Adipocyte (in vitro differentiated cells): ENCODE measurements around the gene DGKB.

Experiments
- DNase-seq: peaks from one replicate; pipeline ENCODE4 v3.0.0-alpha.2; 2015; ENCODE audit warnings: low read depth
- H3K27me3 ChIP-seq: replicated peaks from 2 replicates; pipeline ENCODE4 v1.7.0; 2013; ENCODE audit warnings: mild to moderate bottlenecking, low read length, moderate library complexity; ENCODE audit not compliant: control insufficient read depth, insufficient read depth
- H3K36me3 ChIP-seq: 2 replicates; pipeline ENCODE4 v1.7.0; 2013; ENCODE audit warnings: low read length, mild to moderate bottlenecking, moderate library complexity; ENCODE audit not compliant: control insufficient read depth, insufficient read depth, severe bottlenecking
- H3K4me1 ChIP-seq: 2 replicates; pipeline ENCODE4 v1.7.0; 2013; ENCODE audit warnings: mild to moderate bottlenecking, low read length, moderate library complexity; ENCODE audit not compliant: control insufficient read depth, insufficient read depth
- H3K4me3 ChIP-seq: 2 replicates; pipeline ENCODE4 v1.7.0; 2013; ENCODE audit warnings: mild to moderate bottlenecking, low read length, moderate library complexity
- H3K9ac ChIP-seq: 2 replicates; pipeline ENCODE4 v1.7.0; 2013; ENCODE audit warnings: mild to moderate bottlenecking, low read length, moderate library complexity
- H3K9me3 ChIP-seq: 2 replicates; pipeline ENCODE4 v1.7.0; 2013; ENCODE audit warnings: mild to moderate bottlenecking, low read length, moderate library complexity; ENCODE audit not compliant: control insufficient read depth

The DGKB gene

DNA sequence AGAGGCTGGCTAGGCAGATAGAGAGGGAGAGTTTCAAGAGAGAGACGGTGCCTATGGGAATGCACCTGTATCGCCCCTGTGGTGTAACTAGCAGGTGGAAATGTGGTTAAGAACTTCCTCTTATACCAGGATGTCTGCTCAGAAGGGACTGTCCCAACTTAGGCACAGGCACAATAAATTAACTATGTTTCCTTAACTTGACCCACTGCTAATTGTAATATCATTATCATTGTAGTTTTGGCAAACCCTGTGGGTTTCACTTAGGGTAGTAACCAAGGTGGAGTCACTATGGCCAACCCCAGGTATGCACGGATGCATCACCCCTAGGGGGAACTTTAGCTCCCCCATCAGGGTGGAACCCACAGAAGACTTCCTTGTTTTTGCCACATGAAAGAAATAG lies 455.7 kb downstream of the DGKB start:
- DNase-seq = no peak
- no peaks in the 10 kb centered on the region for H3K9me3 ChIP-seq
- no peaks in the 10 kb centered on the region for H3K4me1 ChIP-seq
- H3K36me3 ChIP-seq = no peaks in the 10 kb centered on the region
- no peak overlapping the region for H3K9ac ChIP-seq
- H3K27me3 ChIP-seq = no peaks in the 10 kb centered on the region
- H3K4me3 ChIP-seq = no peak overlapping the region

- no peaks in the 10 kb centered on the region for H3K9me3 ChIP-seq
Measured at GRCh38 chr7:14446219-14446618, 456.3 kb downstream of the DGKB start.

DNA sequence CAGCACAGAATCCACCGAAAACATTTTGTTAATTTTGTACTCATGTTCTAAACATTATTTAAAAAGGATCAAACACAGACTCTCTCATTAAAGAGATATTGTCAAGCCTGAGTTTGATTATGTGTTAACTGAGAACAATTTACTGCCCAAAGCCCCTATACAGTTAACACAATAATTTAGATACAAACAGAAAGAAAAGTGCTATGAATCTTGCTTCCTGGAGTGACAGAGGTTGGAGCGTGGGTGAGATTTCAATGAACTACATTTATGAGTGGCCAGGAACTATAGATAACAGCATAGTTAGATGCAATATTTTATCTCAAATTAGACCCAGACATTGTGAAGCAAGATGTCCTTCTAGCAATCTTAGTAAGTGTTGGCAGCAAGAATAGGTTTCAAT lies 464.2 kb downstream of the DGKB start:
- Histone ChIP-seq H3K4me1 (no peaks in the 10 kb centered on the region), H3K36me3 (no peaks in the 10 kb centered on the region), H3K27me3 (no peaks in the 10 kb centered on the region), H3K9ac (no peak overlapping the region), H3K9me3 (no peaks in the 10 kb centered on the region), H3K4me3 (no peak overlapping the region)
- no peak for DNase-seq

More at GRCh38 chr7:14446219-14446618, 456.3 kb downstream of the DGKB start:
- H3K4me1 ChIP-seq = no peaks in the 10 kb centered on the region
- no peaks in the 10 kb centered on the region for H3K36me3 ChIP-seq
- no peak overlapping the region for H3K9ac ChIP-seq
- H3K4me3 ChIP-seq = no peak overlapping the region
- no peak for DNase-seq
- H3K27me3 ChIP-seq = no peaks in the 10 kb centered on the region

GRCh38 chr7:14436878-14437277 lies 465.7 kb downstream of the DGKB start:
- H3K27me3 ChIP-seq = no peaks in the 10 kb centered on the region
- no peak overlapping the region for H3K4me3 ChIP-seq
- no peaks in the 10 kb centered on the region for H3K4me1 ChIP-seq
- no peak for DNase-seq
- H3K9ac ChIP-seq = no peak overlapping the region
- H3K36me3 ChIP-seq = no peaks in the 10 kb centered on the region
- no peaks in the 10 kb centered on the region for H3K9me3 ChIP-seq

DNA sequence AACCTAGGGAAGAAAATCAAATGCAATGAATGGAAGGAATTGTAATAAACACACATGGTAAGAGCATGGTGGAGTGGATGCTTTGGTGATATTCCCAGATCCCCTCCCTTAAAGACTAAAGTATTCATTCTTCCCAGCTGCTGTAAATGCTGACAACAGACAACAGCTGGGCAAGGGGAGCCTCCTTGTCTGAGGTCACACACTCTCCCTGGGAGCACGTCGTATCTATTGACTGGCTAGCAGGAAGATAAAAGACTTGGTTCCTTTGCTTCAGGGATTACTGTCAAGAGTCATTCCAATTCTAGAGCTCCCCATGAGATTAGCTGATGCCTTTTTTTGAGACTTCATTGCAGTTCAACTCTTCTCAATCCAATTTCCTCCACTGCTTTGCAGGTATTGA lies 469.6 kb downstream of the DGKB start:
- no peak for DNase-seq
- H3K4me1 ChIP-seq = no peaks in the 10 kb centered on the region
- H3K9ac ChIP-seq = no peak overlapping the region

GRCh38 chr7:14430926-14431325 lies 471.6 kb downstream of the DGKB start:
- no peaks in the 10 kb centered on the region for H3K27me3 ChIP-seq
- H3K9me3 ChIP-seq = peaks cover 7% of the 10 kb centered on the region
- H3K4me1 ChIP-seq = no peaks in the 10 kb centered on the region
- no peak overlapping the region for H3K9ac ChIP-seq
- H3K36me3 ChIP-seq = no peaks in the 10 kb centered on the region
- DNase-seq = no peak
- no peak overlapping the region for H3K4me3 ChIP-seq

More for the DNA sequence above, 469.6 kb downstream of the DGKB start:
- Histone ChIP-seq H3K4me3 (no peak overlapping the region), H3K36me3 (no peaks in the 10 kb centered on the region), H3K9me3 (peaks cover 4% of the 10 kb centered on the region), H3K27me3 (no peaks in the 10 kb centered on the region)

GRCh38 chr7:14425559-14425958 lies 477.0 kb downstream of the DGKB start:
- no peaks in the 10 kb centered on the region for H3K4me1 ChIP-seq
- no peak for DNase-seq
- no peaks in the 10 kb centered on the region for H3K36me3 ChIP-seq
- peaks cover 7% of the 10 kb centered on the region for H3K9me3 ChIP-seq
- no peak overlapping the region for H3K4me3 ChIP-seq
- H3K27me3 ChIP-seq = no peaks in the 10 kb centered on the region
- H3K9ac ChIP-seq = no peak overlapping the region

DNA sequence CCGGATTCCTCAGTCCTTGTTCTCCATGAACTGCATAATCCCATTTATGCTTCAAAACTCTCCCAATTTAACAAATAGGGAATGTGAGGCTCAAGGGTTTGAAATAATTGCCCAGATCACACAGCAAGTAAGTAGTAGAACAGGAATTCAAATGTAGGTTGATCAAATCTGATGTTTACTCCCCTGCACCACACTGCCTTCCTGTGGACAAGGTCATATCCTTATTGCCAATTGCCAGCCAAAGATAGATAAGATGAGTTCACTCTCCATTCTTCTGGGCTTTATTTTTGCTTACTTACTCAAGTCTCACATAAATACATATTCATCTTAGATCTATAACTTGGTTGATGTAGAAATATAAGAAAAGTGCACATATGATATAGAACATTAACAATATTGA lies 477.9 kb downstream of the DGKB start:
- Histone ChIP-seq H3K4me3 (no peak overlapping the region), H3K4me1 (peaks cover 2% of the 10 kb centered on the region), H3K27me3 (no peaks in the 10 kb centered on the region), H3K9ac (no peak overlapping the region), H3K9me3 (peaks cover 7% of the 10 kb centered on the region), H3K36me3 (no peaks in the 10 kb centered on the region)
- DNase-seq = no peak

DNA sequence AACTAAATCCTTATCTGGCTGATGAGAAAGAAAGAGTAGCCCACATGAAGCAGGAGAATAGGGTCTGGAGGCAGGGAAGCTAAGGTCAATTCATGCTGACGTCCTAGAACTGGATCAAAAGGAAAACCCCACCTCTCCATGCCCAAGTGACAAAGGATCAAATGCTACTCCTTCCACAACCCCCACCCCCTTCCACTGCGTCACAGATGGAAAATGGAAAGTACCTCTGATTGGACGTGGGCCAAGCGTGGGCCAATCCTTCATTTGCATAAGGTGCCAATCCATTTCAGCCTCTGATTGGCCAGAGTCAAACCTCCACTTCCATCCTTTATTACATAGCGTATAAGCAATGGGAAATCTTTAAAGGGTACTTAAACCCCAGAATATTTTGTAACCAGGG lies 481.8 kb downstream of the DGKB start:
- no peak overlapping the region for H3K9ac ChIP-seq

GRCh38 chr7:14419531-14419930 lies 483.0 kb downstream of the DGKB start:
- DNase-seq = no peak

More for the DNA sequence above, 481.8 kb downstream of the DGKB start:
- DNase-seq = no peak
- Histone ChIP-seq H3K4me3 (no peak overlapping the region), H3K36me3 (no peaks in the 10 kb centered on the region), H3K9me3 (no peaks in the 10 kb centered on the region), H3K4me1 (peaks cover 6% of the 10 kb centered on the region), H3K27me3 (no peaks in the 10 kb centered on the region)

DNA sequence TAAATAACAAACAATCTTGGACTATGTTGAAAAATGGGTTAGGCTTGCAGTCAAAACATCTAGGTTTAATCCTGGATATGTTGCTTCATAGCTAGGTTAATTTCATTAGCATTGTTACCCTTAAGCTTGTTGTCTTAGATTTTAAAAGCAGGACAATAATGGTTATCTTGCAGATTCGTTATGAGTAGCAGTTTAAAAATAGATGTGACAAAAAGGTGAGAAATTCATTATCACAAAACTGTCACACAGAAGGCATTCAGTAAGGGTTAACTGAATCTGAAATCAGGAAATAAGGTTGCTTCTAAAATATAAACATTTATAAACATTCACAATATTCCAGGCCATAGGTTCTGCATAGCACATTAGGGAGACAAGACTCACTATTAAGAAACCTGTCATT lies 483.9 kb downstream of the DGKB start:
- Histone ChIP-seq H3K9me3 (no peaks in the 10 kb centered on the region), H3K27me3 (no peaks in the 10 kb centered on the region), H3K4me1 (peaks cover 6% of the 10 kb centered on the region), H3K36me3 (no peaks in the 10 kb centered on the region), H3K9ac (no peak overlapping the region), H3K4me3 (no peak overlapping the region)
- no peak for DNase-seq

More at GRCh38 chr7:14419531-14419930, 483.0 kb downstream of the DGKB start:
- Histone ChIP-seq H3K4me3 (no peak overlapping the region), H3K9ac (no peak overlapping the region), H3K27me3 (no peaks in the 10 kb centered on the region), H3K36me3 (no peaks in the 10 kb centered on the region), H3K4me1 (peaks cover 6% of the 10 kb centered on the region), H3K9me3 (no peaks in the 10 kb centered on the region)

GRCh38 chr7:14414274-14414986 lies 488.1 kb downstream of the DGKB start:
- no peak overlapping the region for H3K4me3 ChIP-seq
- no peak overlapping the region for H3K9ac ChIP-seq
- H3K27me3 ChIP-seq = no peaks in the 10 kb centered on the region
- no peaks in the 10 kb centered on the region for H3K36me3 ChIP-seq
- H3K4me1 ChIP-seq = peaks cover 1% of the 10 kb centered on the region
- H3K9me3 ChIP-seq = no peaks in the 10 kb centered on the region
- DNase-seq = no peak
